K562 (cell line): Measurements from ENCODE around the gene ZC3H11A. TPM values are rescaled to one million over a fixed set of nuclear protein-coding genes. Genes with fewer than 3 reads are reported as not detected.

ENCODE experiments used
- ATAC-seq: fragments of 200-7000 bp; cut with Tn5 transposase; 3 replicates; pipeline ENCODE4 v1.9.1; 2020; ENCODE audit warnings: moderate library complexity
- BruUV-seq: library from RNA; stranded (reverse); fragments of 400-500 nt; replicated peaks from 2 replicates; lab custom pipeline; 2021; lab: Mats Ljungman, UMichigan
- CTCF ChIA-PET: fragments of 300-600 bp; formaldehyde crosslinking; extraction: SDS; loops from one replicate; lab custom pipeline; 2021; ENCODE audit warnings: low intra/inter-chr PET ratio; lab: Yijun Ruan, JAX
- POLR2A ChIA-PET: fragments of 300-600, 350-650 bp; sonication (Branson Sonifier 250); formaldehyde crosslinking; extraction: SDS; loops from one replicate; lab custom pipeline; 2021; ENCODE audit warnings: antibody characterized with exemption, inconsistent platforms; lab: Yijun Ruan, JAX
- DNase-seq, 4 experiments: peaks; one replicate each; pipeline versions ENCODE4 v3.0.0 to v3.0.0-alpha.2; 2011 to 2018; ENCODE audit warnings: low spot score in 3 of 4, mixed read lengths in 3 of 4; ENCODE audit errors: extremely low read depth in 1 of 4
- FAIRE-seq: peaks from 2 replicates; lab custom pipeline; 2011; peaks lifted over from hg19 to GRCh38; lab: Jason Lieb, UNC
- H2AFZ ChIP-seq: 2 replicates; pipeline ENCODE4 v1.6.0; 2011; ENCODE audit warnings: low read depth, low read length, control low read depth, inconsistent platforms
- H3K27ac ChIP-seq: fragments of 200-600 bp; 3 replicates; pipeline ENCODE4 v1.8.0; 2011; ENCODE audit warnings: low read depth, mild to moderate bottlenecking, control low read depth, inconsistent platforms, low read length, moderate library complexity, mixed read lengths; ENCODE audit errors: extremely low read depth
- H3K27me3 ChIP-seq, 2 experiments: fragments of 300-600 bp in 1 of 2; 2 replicates in 1 of 2; 3 replicates in 1 of 2; pipeline versions ENCODE4 v1.6.0 to v1.8.0; 2011; ENCODE audit warnings: inconsistent platforms in 2 of 2, low read length in 2 of 2, mild to moderate bottlenecking in 1 of 2, mixed read lengths in 1 of 2, moderate library complexity in 1 of 2; ENCODE audit not compliant: control insufficient read depth in 2 of 2, insufficient read depth in 2 of 2
- H3K36me3 ChIP-seq: fragments of 300-600 bp; 3 replicates; pipeline ENCODE4 v1.8.0; 2011; ENCODE audit warnings: mild to moderate bottlenecking, low read length, inconsistent platforms; ENCODE audit not compliant: control insufficient read depth, insufficient read depth
- H3K4me1 ChIP-seq, 2 experiments: fragments of 200-600 bp in 1 of 2; replicated peaks in 1 of 2; 2 replicates in 1 of 2; 3 replicates in 1 of 2; pipeline versions ENCODE4 v1.5.1 to v1.8.0; 2011; ENCODE audit warnings: inconsistent platforms in 2 of 2, low read length in 2 of 2, mild to moderate bottlenecking in 1 of 2, mixed read lengths in 1 of 2, moderate library complexity in 1 of 2; ENCODE audit not compliant: control insufficient read depth in 2 of 2, insufficient read depth in 2 of 2
- H3K4me2 ChIP-seq: 2 replicates; pipeline ENCODE4 v1.6.1; 2011; ENCODE audit warnings: low read length, control low read depth, inconsistent platforms, mixed read lengths; ENCODE audit not compliant: insufficient read depth
- H3K4me3 ChIP-seq: fragments of 200-600 bp; sonication (generic), shearing (Covaris generic); 2 replicates; pipeline ENCODE4 v1.5.1; 2016; ENCODE audit warnings: control low read depth, inconsistent platforms
- H3K79me2 ChIP-seq: fragments of 200-600 bp; 3 replicates; pipeline ENCODE4 v1.8.0; 2011; ENCODE audit warnings: low read length, inconsistent platforms; ENCODE audit not compliant: control insufficient read depth, insufficient read depth
- H3K9ac ChIP-seq, 2 experiments: 2 replicates each; pipeline versions ENCODE4 v1.6.0 to v1.6.1; 2011; ENCODE audit warnings: low read depth in 2 of 2, low read length in 2 of 2, control low read depth in 1 of 2, inconsistent platforms in 1 of 2, mild to moderate bottlenecking in 1 of 2, mixed read lengths in 1 of 2; ENCODE audit not compliant: insufficient read depth in 1 of 2
- H3K9me1 ChIP-seq: one replicate; pipeline ENCODE4 v1.6.0; 2011; ENCODE audit warnings: inconsistent platforms, mild to moderate bottlenecking, low read length, moderate library complexity; ENCODE audit not compliant: control insufficient read depth, insufficient read depth
- H3K9me3 ChIP-seq: replicated peaks from 2 replicates; pipeline ENCODE4 v1.5.1; 2011; ENCODE audit warnings: low read depth, low read length, inconsistent platforms; ENCODE audit not compliant: control insufficient read depth, insufficient read depth
- H4K20me1 ChIP-seq: replicated peaks from 2 replicates; pipeline ENCODE4 v1.6.1; 2011; ENCODE audit warnings: low read length, inconsistent platforms, mixed read lengths; ENCODE audit not compliant: control insufficient read depth, insufficient read depth
- BACH1 ChIP-seq: fragments of 200-800 bp; sonication (Bioruptor generic); IDR thresholded peaks from 2 replicates; pipeline ENCODE4 v1.6.1; 2016; ENCODE audit warnings: missing genetic modification characterization, missing compliant biosample characterization
- BRD9 ChIP-seq: fragments of 450-650 bp; IDR thresholded peaks from 2 replicates; pipeline ENCODE4 v1.6.1; 2018; ENCODE audit warnings: low read depth; ENCODE audit not compliant: partially characterized antibody
- BRF1 ChIP-seq: IDR thresholded peaks from 3 replicates; pipeline ENCODE4 v1.6.1; 2011; ENCODE audit warnings: borderline replicate concordance, mild to moderate bottlenecking; ENCODE audit not compliant: insufficient read length; ENCODE audit errors: extremely low read depth
- GTF3C2 ChIP-seq: IDR thresholded peaks from 3 replicates; pipeline ENCODE4 v1.6.1; 2011; ENCODE audit warnings: borderline replicate concordance, mild to moderate bottlenecking, moderate library complexity; ENCODE audit not compliant: insufficient read length; ENCODE audit errors: extremely low read depth
- HMGXB4 ChIP-seq: sonication (generic); formaldehyde crosslinking; IDR thresholded peaks from 2 replicates; pipeline ENCODE4 v1.8.1; 2023; ENCODE audit warnings: mild to moderate bottlenecking, missing genetic modification reagents
- KLF16 ChIP-seq: IDR thresholded peaks from 2 replicates; pipeline ENCODE4 v1.6.1; 2016; ENCODE audit warnings: antibody characterized with exemption
- LARP7 ChIP-seq: fragments of 450-650 bp; IDR thresholded peaks from 2 replicates; pipeline ENCODE4 v1.6.1; 2016
- MAZ ChIP-seq, 2 experiments: fragments of 450-650 bp in 1 of 2; sonication (generic) in 1 of 2; formaldehyde crosslinking; IDR thresholded peaks in 1 of 2; conservative IDR thresholded peaks in 1 of 2; 2 replicates each; pipeline versions ENCODE4 v1.4.0 to v1.5.0; 2020; ENCODE audit warnings: mild to moderate bottlenecking in 1 of 2, missing genetic modification reagents in 1 of 2
- NCOA4 ChIP-seq: fragments of 450-650 bp; IDR thresholded peaks from 2 replicates; pipeline ENCODE4 v1.6.1; 2018; ENCODE audit warnings: mild to moderate bottlenecking; ENCODE audit not compliant: partially characterized antibody
- NR2F6 ChIP-seq: fragments of 450-650 bp; formaldehyde crosslinking; IDR thresholded peaks from 2 replicates; pipeline ENCODE4 v1.4.0; 2020; ENCODE audit warnings: mild to moderate bottlenecking
- POU5F1 ChIP-seq: fragments of 150-350 bp; IDR thresholded peaks from 2 replicates; pipeline ENCODE4 v1.6.1; 2014; ENCODE audit warnings: borderline replicate concordance, low read length, low read depth, mild to moderate bottlenecking; ENCODE audit not compliant: partially characterized antibody
- PPARD ChIP-seq: fragments of 250-450 bp; sonication (Bioruptor Pico); IDR thresholded peaks from 2 replicates; pipeline ENCODE4 v1.8.0; 2022; ENCODE audit warnings: inconsistent platforms, mild to moderate bottlenecking, moderate library complexity
- ZNF551 ChIP-seq: fragments of 250-450 bp; sonication (Bioruptor Pico); IDR thresholded peaks from 2 replicates; pipeline ENCODE4 v1.5.0; 2021; ENCODE audit warnings: mild to moderate bottlenecking, moderate library complexity
- WGBS: fragments of 100-300 bp; shearing (Covaris generic); methylation state at CpG from one replicate; pipeline ENCODE4 v1.1.6; 2016; ENCODE audit warnings: low coverage, mixed read lengths; ENCODE audit not compliant: insufficient coverage; ENCODE audit errors: missing lambda C conversion rate; 5-methylcytosine and 5-hydroxymethylcytosine counted together
- in situ Hi-C: fragments of 300-500 bp; cut with MboI; formaldehyde crosslinking; loops from 4 replicates; pipeline ENCODE4 v1.15.0; 2018; ENCODE audit warnings: inconsistent platforms, mixed read lengths
- intact Hi-C: fragments of 100-400 bp; cut with micrococcal nuclease; formaldehyde crosslinking; loops from 2 replicates; pipeline ENCODE4 v1.14.2; 2022
- polyA plus RNA-seq, 8 experiments: library from polyadenylated mRNA; depleted of rRNA in 4 of 8; stranded (reverse) in 5 of 8; unstranded in 3 of 8; fragments of >200 nt; fragmentation: Nextera tagmentation in 2 of 8; fragmentation: Illumina TruSeq in 1 of 8; extraction: Ambion mirVana in 2 of 8; extraction: Trizol in 1 of 8; gene quantifications; 2 replicates each; pipeline versions ENCODE4 v1.2.1 to v1.2.3, GENCODE V29; 2011 to 2014; ENCODE audit warnings: inconsistent platforms in 1 of 8, missing spikeins in 1 of 8
- total RNA-seq, 7 experiments: library from RNA; depleted of rRNA in 6 of 7; stranded (reverse); fragments of >200 nt in 6 of 7; fragmentation: Illumina TruSeq in 2 of 7; extraction: Trizol in 2 of 7; gene quantifications; 2 replicates each; pipeline versions ENCODE4 v1.2.1 to v1.2.3, GENCODE V29; 2011 to 2021; ENCODE audit warnings: low replicate concordance in 1 of 7
- TF ChIP-seq, protein P1 (sequence below), 2 experiments: fragments of 450-650 bp in 1 of 2; IDR thresholded peaks; 2 replicates each; pipeline ENCODE4 v1.6.1; 2011 to 2017; ENCODE audit warnings: low read depth in 2 of 2, antibody characterized with exemption in 1 of 2, borderline replicate concordance in 1 of 2, low read length in 1 of 2, mild to moderate bottlenecking in 1 of 2, mixed read lengths in 1 of 2; ENCODE audit not compliant: control insufficient read depth in 1 of 2

ZC3H11A gene
- total and polyA plus RNA-seq, 9 of the 15 experiments (the other 6 are each of a cell fraction or from before 2014, with no cell fraction given), result 34.2 to 137 (median 102) TPM

DNA sequence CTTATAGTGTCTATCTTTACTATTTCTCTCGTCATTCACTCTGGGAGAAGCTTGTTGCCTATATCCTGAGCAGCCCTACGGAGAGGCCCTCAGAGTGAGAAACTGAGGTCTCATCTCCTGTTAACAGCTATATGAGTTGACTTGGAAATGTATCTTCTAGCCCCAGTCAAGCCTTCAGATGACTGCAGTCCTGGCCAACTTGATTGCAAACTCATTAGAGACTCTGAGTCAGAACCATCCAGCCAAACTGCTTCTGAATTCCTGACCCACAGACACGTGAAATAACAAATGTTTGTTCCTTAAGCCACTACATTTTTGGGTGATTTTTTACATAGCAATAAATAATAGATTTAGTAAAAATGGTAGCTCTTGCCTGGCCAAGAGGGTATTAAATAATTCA lies 3.9 kb upstream of the ZC3H11A start (continued):
- TF ChIP-seq, protein P1, sequence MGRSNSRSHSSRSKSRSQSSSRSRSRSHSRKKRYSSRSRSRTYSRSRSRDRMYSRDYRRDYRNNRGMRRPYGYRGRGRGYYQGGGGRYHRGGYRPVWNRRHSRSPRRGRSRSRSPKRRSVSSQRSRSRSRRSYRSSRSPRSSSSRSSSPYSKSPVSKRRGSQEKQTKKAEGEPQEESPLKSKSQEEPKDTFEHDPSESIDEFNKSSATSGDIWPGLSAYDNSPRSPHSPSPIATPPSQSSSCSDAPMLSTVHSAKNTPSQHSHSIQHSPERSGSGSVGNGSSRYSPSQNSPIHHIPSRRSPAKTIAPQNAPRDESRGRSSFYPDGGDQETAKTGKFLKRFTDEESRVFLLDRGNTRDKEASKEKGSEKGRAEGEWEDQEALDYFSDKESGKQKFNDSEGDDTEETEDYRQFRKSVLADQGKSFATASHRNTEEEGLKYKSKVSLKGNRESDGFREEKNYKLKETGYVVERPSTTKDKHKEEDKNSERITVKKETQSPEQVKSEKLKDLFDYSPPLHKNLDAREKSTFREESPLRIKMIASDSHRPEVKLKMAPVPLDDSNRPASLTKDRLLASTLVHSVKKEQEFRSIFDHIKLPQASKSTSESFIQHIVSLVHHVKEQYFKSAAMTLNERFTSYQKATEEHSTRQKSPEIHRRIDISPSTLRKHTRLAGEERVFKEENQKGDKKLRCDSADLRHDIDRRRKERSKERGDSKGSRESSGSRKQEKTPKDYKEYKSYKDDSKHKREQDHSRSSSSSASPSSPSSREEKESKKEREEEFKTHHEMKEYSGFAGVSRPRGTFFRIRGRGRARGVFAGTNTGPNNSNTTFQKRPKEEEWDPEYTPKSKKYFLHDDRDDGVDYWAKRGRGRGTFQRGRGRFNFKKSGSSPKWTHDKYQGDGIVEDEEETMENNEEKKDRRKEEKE (IDR thresholded peaks at IDR 0.05; ENCODE audit: borderline replicate concordance in 1 of 2, control insufficient read depth in 1 of 2, low read depth in 2 of 2, low read length in 1 of 2), result no peak
- no peak for TF ChIP-seq MAZ (CRISPR knock-in tag; conservative IDR thresholded peaks at IDR 0.05 in 1 of 2, IDR thresholded peaks at IDR 0.05 in 1 of 2)
- TF ChIP-seq ZNF551 (CRISPR knock-in tag), result no peak
- TF ChIP-seq NCOA4, result no peak

GRCh38 chr1:203792486-203792885 lies 2.9 kb upstream of the ZC3H11A start:
- FAIRE-seq (no peak), ATAC-seq (no peak), DNase-seq (no peak)
- Histone ChIP-seq H2AFZ (no peak overlapping the region), H3K27me3 (no peaks in the 10 kb centered on the region), H3K4me3 (no peak overlapping the region), H3K36me3 (peaks cover 15% of the 10 kb centered on the region), H3K9me3 (no peaks in the 10 kb centered on the region), H3K9me1 (no peaks in the 10 kb centered on the region), H3K79me2 (peaks cover 16% of the 10 kb centered on the region), H3K9ac (no peak overlapping the region), H3K27ac (no peak overlapping the region), H3K4me1 (peaks cover 2 to 14% of the 10 kb centered on the region in 2 experiments; a peak in 4 of 5 replicates), H3K4me2 (no peak overlapping the region), H4K20me1 (no peaks in the 10 kb centered on the region)
- in situ Hi-C loops (no loop called here), intact Hi-C loops (no loop called here)
- ChIA-PET CTCF (no interaction called here), POLR2A (interaction anchor here (1.0 to 1.5 kb wide), 3 partner anchors 8 to 11 kb away, joined by 3 to 5 read pairs (median 4); no protein-coding TSS in a partner anchor)
- BruUV-seq, result no TSS peak
- 74% methylated on average over 2 of the region's 2 CpGs for WGBS
- TF ChIP-seq HMGXB4 (CRISPR knock-in tag) (no peak), BRD9 (no peak), LARP7 (no peak), BACH1 (no peak), NR2F6 (CRISPR knock-in tag) (no peak), PPARD (no peak), BRF1 (no peak), POU5F1 (no peak), GTF3C2 (no peak), KLF16 (no peak)
